GM19455 (cell line): ENCODE measurements around the gene ZMIZ1.

Experiments
- ATAC-seq: cut with Tn5 transposase; IDR thresholded peaks from one replicate; pipeline ENCODE4 v1.9.1; 2021; ENCODE audit not compliant: unreplicated experiment

ZMIZ1 gene

DNA sequence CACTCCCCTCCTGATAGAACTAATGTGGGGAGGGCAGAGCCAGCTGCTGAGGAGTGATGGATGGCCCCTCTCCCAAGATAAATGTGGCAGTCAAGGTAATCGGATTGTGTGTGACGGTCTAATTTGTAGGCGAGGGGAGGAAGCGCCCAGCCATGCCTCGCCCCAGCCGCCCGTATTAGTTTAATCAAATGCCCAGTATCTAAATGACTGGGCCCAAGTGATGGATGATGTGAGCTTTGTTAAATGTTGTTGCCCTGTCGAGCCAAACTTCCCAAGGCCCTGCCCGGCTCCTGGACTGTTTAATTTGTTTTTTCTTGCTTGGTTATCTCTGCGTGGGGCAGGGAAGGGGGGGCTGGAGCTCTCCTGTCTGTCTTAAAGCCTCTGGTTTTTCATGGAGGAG is 190.1 kb downstream of the ZMIZ1 start:
- ATAC-seq: no peak

DNA sequence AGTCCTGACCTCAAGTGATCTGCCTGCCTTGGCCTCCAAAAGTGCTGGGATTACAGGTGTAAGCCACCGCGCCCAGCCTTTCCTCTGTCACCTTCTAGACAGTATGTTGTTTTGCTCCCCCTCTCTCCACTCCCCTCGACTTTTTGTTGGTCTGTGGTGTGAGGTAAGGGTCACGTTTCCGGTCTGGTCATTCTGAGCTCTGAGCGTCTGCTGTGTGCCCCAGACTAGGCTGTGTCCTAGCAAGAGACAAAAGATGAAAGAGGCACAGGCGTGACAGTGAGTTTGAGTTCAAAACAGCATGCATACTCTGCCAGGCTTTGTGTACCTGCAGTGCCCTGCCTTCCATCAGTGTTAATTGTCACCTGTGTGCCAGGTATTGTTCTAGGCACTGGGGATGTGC is 191.1 kb downstream of the ZMIZ1 start:
- peak; percentile 56 for ATAC-seq

DNA sequence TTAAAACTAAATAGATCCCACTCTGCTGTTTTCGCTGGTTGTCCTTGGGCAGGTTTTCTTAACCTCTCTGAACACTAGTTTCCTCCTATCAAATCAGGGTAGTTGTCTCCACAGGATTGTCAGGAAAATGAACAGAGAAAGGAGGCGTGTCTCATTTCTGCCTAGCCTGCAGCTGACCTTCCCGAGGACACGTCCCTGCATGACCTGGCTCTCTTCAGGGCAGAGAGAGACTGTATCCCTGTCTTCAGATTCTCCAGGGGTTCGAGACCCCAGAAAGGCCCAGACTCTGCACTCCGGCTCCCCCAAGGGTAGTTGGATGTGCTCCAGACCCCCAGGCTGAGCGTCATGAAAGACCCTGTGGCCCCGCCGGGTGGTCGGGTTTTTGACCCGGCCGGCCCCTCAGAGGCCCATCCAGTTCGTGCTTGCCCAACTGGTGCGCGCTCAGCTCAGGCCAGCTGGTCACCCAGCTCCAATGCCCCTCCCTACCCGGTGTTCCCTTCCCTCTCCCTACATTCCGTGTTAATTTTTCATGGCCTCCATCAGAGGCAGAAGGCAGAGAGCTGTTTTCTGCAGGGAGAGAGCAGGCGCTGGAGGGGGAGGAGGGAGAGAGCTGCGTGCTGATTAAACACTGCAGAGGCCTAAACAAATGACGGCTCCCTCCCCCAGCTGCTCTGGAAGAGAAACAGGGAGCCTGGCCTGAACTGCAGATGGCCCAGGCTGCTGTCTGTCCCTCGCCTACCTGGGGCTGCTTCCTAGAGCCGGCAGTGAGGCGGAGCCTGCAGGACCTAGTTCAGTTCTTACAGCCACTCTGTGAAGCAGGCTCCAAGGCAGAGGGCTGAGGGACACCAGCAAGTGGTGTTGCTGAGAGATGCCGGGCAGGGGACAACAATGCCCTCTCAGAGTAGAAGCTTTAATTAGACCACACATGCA is 192.3 kb downstream of the ZMIZ1 start:
- no peak for ATAC-seq

DNA sequence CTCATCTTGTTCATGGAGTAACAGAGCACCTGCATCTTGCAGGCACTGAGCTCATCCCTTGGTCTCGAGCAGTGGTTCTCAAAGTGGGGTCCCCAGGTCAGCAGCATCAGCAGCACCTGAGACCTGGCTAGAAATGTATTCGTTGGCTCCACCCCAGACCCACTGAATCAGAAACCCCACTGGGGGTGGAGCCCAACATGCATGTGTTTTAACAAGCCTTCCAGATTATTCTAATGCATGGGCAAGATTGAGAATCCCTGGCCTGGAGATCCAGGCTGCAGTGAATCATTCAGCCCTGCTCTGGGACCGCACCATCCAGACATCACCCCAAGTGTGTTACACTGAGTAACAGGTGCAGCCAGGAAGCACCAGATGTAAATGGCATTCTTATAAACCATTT is 193.4 kb downstream of the ZMIZ1 start:
- ATAC-seq: no peak

DNA sequence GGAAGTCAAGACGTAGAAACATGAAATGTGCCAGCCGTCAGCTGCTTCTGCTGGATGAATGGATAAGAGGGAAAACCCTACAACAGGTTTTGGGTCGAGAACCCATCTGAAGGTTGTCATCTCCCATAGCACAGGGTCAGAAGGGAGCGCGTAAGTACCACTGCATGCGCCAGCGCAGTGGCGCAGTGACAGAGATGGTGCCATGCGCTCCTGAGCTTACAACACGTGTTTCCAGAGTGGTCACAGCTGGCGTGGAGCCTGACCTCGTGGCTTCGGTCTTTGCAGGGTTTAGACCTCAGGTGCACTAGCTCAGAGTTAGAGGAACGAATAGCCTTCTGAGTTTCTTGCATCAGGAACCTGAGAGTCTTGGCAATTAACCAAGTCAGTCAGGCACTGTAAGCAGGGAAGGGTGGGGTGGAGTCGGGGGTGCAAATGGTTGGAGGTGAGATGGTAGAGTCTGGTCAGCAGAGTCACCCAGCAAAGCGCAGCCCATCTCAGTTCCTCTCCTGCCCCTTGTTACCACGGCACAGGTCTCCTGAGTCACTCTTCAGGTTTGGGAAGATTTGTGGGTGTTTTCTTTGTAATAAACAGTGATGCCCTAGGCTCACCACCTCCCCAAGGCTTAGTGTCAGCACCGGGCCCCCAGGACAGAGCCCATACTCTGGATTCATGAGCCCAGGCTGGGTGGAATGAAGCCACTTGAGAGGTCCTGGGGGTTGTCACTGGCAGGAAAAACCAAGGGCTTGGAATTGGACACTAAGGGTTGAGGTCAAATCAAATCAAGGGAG is 194.4 kb downstream of the ZMIZ1 start:
- ATAC-seq: no peak

DNA sequence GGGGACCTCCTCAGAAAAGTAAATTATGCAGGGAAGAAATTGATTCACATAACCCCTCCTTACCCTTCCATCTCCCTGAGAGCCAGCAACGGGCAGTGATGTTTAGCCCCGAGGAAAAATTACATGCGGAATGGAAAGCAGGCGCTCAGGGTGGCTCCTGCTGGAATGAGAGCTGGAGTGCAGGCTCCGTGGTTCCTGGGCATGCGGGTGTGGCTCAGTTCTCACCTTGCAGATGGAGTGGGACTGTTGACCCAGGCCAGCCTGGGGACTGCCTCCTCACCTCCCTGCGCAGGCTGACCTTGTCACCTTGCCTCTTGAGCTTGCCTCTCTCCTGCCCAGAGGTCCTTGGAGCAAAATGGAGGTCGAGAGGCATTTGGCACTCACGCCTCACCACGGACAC is 195.2 kb downstream of the ZMIZ1 start:
- ATAC-seq: no peak

DNA sequence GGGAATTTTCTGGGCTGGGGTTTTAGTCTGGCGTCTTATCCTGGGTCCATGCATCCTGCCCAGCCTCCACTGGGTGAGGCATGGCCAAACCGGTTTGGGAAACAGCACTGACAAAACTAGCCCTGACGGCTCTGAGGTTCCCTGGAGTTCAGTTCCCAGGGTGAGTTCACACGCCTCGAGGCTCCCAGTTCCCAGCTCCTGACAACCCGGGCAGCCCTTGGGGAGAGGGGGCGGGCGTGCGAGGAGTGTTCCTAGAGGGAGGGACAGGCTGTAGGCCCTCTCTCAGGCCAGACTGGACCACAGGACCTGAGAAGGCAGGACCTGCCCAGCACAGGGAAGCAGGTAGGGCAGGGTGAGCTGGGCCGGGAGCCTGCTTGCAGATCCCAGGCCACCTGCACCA is 196.2 kb downstream of the ZMIZ1 start:
- no peak for ATAC-seq

DNA sequence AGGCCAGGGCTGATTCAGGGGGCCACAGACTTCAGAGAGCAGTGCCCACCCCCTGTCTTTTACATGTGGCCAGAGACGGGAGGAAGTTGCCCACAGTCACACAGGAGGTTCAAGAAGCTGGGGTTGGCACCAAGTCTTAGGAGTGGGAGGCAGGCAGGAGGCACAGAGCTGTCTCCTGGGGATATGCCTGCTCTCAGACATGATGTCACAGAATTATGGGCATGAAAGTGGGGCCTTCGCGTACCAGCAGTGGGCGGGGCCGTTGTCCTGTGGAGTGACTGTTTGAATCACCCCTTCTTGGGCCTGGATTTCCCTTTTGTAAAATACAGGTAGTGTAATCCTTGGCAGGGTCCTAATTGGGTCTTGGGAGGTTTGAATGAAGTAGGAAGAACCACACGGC is 197.3 kb downstream of the ZMIZ1 start:
- peak; percentile 17 for ATAC-seq

DNA sequence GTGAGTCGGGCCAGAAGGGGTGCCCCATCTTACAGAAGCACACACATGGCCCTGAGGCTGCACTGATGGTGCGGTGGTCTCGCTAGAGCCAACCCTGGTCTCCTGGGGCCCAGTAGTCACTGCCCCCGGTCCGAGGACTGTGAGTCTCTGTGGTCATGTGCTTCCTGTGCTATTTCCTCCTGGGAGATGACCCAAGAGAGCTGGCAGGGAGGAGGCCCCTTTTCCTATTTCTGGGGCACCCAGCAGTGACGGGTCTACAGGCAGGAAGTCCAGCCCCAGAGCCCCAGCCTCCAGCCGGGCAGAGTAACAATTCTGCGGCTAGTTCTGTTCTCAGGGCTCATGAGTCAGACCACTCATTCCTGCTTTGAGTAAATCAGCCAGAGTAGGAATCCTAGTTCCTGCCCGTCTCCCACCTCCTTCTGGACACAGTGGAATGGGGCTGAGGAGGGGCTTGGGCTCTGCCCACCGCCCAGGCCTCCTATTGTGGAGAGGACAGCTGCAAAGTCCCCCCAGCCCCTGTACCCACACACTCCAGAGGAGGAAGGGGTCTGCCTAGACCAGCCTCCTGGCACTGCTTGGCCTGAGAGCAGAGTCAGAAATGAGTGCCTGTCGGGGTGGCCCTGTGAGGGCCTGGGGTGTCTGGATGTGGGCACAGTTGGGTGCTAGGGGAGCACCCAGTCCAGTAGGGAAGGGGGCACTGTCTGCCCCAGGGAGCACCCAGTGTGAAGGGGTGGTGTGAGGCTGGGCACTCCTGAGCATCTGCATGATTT is 198.0 kb downstream of the ZMIZ1 start:
- ATAC-seq: peak; percentile 80

DNA sequence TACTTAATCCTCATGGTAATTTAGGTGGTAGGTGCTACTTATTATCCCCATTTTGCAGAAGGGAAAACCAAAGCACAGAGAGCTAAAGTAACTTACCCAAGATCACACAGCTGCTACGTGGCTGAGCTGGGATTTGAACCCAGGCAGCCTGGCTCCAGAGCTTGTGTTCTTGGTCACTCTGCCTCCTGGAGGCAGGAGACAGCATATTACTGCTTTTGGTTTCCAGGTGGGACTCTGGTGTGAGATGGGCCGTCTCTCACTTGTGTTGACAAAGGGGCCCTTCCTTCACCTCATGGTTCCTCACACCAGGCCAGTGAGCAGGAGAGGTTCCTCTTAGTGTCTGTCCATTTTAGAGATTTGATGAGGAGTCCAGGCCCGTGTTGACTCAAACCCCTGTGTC is 198.7 kb downstream of the ZMIZ1 start:
- ATAC-seq: no peak

DNA sequence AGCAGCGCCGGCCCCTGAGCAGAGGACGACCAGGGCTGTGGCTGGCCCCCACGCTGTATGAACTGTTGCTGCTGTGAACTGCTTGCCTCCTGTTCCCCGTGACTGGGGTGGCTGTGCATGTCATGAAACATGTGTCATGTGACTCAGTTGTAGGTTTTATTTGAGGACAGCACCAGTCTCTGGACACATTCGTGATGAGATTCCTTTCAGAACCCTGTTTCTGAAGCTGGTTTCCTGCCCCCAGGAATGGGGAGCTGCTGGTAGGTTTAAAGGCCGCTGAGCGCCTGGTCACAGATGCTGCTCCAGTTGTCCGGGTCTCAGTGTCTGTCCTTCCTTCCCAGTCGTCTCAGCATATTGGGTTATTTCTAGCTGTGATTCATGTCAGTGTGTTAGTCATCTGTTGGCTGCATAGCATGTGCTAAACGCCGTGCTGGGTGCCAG is 199.4 kb downstream of the ZMIZ1 start:
- no peak for ATAC-seq

DNA sequence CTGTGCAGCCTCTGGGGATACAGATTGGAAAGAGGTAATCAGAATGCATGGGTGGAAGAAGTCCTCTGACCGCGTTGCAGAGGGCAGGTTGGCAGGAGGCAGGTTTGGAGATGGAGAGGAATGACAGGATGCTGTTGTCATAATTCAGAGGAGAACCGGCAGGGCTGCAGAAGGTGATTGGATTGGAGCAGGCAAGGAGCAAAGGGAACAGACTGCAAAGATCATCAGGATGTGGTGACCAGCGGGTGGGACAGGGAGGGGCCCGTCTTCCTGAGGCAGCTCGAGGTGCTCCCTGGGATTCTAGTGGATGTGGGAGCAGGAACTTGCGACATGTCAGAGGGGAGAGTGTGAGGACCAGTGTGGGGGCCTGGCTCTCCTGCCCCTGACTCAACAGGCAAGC is 200.0 kb downstream of the ZMIZ1 start:
- ATAC-seq: no peak

DNA sequence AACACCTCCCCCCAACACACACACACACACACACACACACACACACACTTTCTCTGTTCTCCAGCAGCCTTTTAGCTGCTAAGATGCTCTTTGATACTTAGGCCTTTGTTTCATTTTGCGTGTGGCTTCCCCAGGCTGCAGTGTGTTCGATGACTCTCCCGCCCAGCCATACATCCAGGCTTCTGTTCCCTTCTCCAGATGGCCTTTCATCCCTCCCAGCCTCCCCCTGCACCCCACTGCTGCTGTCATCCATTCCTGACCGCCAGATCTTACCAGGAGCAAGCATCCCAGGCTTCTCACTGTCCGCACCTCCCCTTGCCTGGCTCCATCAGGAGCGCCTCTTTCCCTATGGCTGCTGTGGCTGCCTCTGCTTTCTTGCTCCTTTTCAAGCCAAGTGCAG is 200.7 kb downstream of the ZMIZ1 start:
- ATAC-seq: no peak

DNA sequence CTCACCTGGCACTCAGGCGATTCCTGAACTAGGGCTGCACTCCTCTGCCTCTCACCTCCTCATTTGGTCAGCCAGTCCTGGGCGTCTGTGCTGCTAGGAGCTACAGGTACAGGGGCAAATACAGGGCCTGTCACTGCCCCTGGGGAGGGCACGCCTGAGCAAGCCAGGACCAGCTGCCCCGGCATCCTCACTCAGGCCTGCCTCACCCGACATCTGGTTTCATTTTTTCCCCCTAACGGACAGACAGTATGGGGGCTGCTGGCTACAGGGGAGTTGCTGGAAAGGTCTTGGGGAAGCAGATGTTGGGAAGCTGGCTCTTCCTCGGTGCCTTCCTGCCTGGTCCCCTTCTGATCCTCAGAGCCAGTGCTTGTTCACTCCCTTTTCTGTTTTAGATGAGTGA is 201.2 kb downstream of the ZMIZ1 start:
- ATAC-seq: no peak

DNA sequence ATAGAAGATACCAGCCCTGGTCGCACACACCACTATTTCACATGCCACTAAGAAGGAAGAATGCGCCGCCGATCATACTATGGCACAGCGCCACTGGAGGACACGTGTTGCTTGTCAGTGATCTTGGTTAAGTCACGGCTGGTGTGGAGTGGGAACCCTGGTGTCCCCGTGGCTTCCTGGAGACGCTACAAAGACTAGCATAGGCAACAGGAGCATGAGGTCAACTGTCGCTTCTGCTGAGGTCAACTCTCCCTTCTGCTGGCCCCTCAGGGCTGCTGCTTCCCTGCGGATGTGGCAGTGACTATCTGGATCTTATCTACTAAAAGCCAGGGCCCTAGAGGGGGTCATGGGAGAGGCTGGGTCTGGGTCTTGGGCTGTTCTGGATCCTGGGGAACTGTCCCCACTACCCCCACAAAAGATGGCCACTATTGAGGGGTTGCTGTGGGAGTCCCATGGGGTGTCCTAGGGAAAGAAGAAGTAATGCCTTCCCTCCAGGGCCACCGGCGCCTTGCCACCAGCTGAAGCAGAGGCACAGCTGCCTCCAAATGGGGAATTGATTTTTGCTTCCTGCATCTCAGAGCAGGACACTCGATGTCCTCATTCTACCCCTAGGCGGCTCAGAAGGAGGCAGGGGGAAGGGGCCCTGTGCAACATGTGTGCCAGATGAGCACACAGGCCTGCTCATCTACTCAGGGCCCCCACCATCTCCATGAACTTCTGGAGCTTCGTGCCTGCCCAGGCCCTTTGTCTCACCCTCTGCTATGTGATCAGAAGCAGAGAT is 201.9 kb downstream of the ZMIZ1 start:
- no peak for ATAC-seq

DNA sequence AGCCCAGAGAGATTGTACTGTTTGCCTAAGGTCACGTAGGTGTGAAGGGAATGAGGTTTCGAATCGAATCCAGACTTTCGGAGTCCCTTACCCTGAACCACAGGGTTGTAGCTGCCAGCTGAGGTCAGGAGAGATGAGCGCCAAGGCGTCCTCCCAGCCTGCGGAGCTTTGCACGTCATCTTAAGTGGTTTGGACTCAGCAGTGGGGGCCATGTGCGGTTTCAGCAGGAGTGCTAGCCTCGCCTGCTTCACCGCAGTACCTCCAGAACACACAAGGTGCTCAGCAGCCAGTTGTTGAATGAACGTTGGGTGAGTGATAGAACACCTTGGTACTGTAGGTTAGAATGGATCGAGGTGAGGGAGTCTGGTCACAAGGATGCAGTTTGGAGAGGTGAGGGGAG is 203.6 kb downstream of the ZMIZ1 start:
- ATAC-seq: no peak

DNA sequence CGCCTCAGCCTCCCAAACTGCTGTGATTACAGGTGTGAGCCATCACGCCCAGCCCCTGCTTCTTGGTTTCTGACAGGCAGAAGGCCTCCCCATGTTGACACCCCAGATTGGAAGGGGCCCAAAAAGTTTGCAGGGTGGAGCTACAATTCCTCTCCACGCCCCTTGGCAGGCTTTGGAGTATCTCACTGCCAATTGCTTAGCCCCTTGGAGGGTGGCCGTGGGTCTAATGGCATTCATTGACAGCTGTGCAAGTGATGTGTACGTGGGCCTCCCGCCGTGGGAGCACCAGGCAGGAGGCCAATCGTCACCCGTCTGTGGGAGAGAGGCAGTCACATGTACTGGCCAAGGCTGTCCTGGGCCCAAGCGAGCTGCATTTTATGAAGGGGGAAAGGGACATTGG is 204.8 kb downstream of the ZMIZ1 start:
- no peak for ATAC-seq

DNA sequence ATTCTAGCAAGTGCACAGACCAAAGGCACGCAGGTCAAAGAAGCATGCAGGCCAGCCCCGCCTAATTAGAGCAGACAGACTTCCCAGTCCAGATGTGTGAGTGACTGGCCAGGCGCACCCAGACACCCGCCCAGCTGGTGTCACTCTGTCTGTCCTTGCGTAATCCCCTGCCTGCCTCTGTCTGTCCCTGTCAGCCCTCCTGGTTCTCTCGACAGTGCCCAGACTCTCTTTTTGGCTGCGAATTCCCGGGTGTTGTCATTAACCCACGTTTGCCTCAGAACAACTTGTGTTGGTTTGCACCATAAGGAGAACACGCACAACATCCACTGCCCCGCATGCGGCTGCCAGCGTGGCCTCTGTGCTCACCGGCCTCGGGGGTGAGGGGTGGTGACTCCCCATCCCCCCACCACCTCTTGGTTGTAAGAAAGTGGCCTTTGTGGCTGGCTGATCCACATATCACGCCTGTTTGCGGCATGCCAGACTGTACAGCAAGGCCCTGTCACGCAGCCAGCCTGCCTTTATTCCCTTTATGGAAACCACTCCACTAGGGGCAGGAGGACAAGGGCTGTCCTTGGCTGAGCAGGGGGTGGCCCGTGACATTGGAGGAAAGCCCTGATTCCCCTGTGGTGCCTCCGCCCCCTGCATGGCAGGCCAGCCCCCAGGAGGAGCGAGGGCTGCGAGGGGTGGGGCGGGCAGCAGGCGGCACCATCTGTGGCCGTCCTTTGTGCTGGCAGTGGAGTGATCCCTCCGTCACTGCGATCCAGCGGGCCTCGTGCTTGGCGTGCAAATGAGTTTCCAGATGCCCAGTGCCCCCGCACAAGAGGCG is 205.7 kb downstream of the ZMIZ1 start:
- ATAC-seq: no peak

DNA sequence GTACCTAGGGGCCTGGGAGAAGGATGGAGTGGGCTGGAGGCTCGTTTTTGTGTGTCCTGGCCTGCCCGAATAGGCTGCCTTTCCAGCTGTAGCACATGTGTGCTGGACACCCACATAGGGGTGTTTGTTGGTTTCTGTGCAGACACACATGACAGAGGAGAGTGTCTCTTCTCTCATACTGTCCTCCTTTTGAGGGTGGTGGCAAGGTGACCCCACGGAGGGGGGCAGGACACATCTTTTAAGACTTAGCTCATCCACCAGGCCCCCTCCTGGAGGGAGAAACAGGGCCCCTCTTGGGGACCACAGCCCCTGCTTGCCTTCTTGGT is 206.3 kb downstream of the ZMIZ1 start:
- ATAC-seq: no peak

DNA sequence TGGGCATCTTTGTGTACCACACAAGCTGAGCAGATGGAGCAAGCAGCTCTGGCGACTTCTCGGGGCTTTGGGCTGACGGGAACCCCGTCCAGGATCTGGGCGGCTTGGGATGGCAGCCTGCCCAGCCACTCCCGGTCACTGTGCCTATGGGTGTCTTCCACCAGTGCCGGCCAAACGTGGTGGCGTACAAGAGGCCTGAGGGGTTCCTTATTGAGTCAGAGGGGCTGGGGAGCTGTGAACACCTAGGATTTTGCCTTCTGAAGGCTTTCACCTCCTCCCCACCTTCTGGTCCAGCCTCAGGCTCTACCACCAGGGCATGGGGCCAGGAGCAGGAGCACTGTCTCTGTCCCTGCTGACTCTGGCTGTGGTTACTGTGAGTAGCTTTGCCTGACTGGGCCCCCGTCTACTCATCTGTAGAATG is 206.7 kb downstream of the ZMIZ1 start:
- ATAC-seq: no peak
